NB4 (cell line): ENCODE measurements around the gene CDH22.

ENCODE experiments used
- CTCF ChIP-seq: IDR thresholded peaks from one replicate; pipeline ENCODE4 v1.5.1; 2012; ENCODE audit warnings: low read depth, low read length
- MAX ChIP-seq: IDR thresholded peaks from 2 replicates; pipeline ENCODE4 v1.6.1; 2011; ENCODE audit warnings: low read depth, low read length

- no peak for TF ChIP-seq CTCF
- TF ChIP-seq MAX, result no peak
Observed at GRCh38 chr20:46305331-46305972, 2.8 kb downstream of the CDH22 start.
